ENCODE measurements around the gene ABI3BP.

ABI3BP gene

GRCh38 chr3:100893108-100893507 lies 100.1 kb downstream of the ABI3BP start:
- FAIRE-seq (no peak), DNase-seq (ENCODE audit: insufficient read length, low spot score) (no peak)

GRCh38 chr3:100891827-100892226 lies 101.4 kb downstream of the ABI3BP start:
- DNase-seq (ENCODE audit: insufficient read length, low spot score) (no peak), FAIRE-seq (no peak)

DNA sequence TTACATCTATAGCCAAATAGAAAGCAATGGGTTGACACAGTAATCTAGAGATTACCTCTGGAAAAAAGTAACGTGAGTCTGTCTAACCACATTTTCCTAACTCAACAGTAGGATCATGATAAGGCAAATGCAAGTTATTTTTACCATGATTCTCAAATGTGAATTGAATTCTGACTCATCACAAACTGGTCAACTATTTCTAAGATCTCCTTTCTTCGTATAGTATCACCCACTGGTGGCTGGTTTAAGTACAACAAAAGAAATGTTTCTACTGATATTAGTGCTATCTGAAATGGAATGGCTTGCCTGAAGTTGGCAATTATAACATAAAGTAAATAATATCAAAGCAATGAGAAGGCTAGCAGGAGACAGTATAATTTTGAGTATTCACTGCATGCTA lies 102.2 kb downstream of the ABI3BP start:
- FAIRE-seq = no peak

GRCh38 chr3:100888881-100889280 lies 104.3 kb downstream of the ABI3BP start:
- FAIRE-seq (no peak), DNase-seq (ENCODE audit: insufficient read length, low spot score) (no peak)

More for the DNA sequence above, 102.2 kb downstream of the ABI3BP start:
- DNase-seq (ENCODE audit: insufficient read length, low spot score) = no peak

- DNase-seq (ENCODE audit: insufficient read length, low spot score) (no peak), FAIRE-seq (no peak)
These were observed 110.6 kb downstream of the ABI3BP start for GRCh38 chr3:100882571-100882984.

DNA sequence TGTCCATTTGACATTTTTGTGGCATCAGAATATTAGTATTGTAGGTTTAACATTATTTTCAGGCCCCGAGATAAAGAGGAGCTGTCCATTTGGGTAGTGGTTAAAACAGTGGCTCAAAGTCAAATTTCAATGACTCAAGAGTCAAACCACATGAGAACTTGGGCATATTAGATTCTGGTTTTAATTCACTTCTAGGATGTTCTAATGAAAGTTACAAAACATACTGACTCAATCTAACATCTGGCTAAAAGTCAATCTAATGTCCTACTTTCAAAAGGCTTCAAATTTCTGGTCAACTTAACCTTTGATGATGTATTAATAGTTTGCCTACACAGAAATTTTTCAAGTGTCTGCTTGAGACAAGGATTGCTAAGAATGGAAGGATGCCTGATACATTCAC lies 112.4 kb downstream of the ABI3BP start:
- DNase-seq (ENCODE audit: insufficient read length, low spot score) = no peak
- FAIRE-seq = no peak

- DNase-seq (ENCODE audit: insufficient read length, low spot score) = no peak
These were observed 113.1 kb downstream of the ABI3BP start for GRCh38 chr3:100880072-100880471.

DNA sequence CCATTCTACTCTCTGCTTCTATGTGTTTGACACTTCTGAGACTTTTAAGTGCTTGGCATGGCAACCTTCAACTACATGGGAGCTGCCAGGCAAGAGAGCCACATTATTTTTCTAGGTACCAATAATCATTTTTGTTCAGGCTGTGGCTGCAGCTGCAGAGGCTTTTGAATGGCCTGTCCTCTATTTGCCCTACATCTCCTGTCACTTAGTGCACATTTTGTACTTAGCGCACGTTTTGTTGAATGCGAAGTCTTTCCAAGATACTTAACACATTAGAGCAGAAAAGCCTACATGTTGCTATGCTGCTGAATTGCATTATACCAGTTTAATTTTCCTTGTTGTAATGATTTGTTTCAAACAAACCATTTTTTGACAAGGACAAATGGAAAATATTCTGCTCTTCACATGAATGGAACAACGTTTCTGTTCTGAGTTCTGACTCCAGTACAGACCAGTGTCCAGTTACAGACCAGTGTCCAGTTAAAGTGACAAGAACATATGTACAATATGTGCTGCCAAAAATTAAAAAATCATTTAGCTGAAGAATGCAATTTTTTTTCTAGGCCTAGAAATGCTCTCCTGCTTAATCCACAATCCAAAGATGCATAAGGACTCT lies 113.9 kb downstream of the ABI3BP start:
- no peak for DNase-seq (ENCODE audit: insufficient read length, low spot score)
- no peak for FAIRE-seq

More at GRCh38 chr3:100880072-100880471, 113.1 kb downstream of the ABI3BP start:
- FAIRE-seq = no peak

DNA sequence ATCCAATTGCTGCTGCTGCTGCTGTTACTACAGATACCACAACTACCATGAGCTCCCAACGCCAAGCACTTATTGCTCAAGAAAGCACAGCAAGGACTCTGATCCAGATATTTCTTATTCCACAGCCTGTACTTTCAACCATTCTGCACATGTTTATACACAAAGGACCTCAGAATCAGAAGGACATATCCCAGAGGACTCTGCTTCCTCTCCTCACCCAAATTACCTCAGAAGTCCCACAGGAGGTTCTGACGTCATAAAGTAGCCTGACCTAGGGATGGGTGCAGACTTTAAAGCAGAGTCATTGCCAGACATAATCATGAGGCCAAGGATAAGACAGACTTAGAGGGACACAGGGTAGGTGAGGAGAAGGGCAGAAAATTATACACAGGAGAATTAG lies 115.9 kb downstream of the ABI3BP start:
- no peak for DNase-seq (ENCODE audit: insufficient read length, low spot score)
- no peak for FAIRE-seq

GRCh38 chr3:100875239-100875638 lies 118.0 kb downstream of the ABI3BP start:
- peak; percentile 10 for DNase-seq (ENCODE audit: insufficient read length, low spot score)
- FAIRE-seq = peak; percentile 13

DNA sequence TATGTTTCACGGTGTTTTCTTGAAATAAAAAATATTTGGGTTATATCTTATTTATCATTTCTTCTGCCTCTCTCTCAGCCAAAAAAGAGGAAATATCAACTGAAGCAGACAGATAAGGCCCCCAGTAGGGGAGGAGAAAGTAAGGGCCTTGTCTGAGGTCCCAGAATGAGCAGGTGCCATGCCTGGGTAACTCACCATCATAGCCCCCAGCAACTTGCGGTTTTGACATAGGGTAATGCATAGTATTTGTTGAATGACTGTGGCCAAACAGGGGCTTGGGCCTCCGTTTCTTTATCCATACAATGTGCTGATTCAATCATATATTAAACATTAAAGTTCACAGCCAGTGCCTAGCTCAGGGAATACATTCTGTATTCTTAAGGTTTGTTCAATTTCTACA lies 119.6 kb downstream of the ABI3BP start:
- DNase-seq (ENCODE audit: insufficient read length, low spot score) (no peak), FAIRE-seq (no peak)

DNA sequence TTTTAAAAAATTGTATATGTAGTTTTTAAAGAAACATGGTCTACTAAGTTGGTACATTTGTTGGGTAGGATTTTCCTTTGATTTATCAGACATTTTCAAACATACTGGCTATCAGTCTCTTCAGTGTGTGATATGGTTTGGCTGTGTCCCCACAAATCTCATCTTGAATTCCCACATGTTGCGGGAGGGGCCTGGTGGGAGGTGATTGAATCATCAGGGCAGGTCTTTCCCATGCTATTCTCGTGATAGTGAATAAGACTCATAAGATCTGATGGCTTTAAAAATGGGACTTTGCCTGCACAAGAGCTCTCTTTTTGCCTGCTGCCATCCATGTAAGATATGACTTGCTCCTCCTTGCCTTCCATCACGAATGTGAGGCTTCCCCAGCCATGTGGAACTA lies 121.9 kb downstream of the ABI3BP start:
- DNase-seq (ENCODE audit: insufficient read length, low spot score) (no peak), FAIRE-seq (no peak)

- FAIRE-seq (no peak), DNase-seq (ENCODE audit: insufficient read length, low spot score) (no peak)
These were observed 123.4 kb downstream of the ABI3BP start for GRCh38 chr3:100869787-100870186.

DNA sequence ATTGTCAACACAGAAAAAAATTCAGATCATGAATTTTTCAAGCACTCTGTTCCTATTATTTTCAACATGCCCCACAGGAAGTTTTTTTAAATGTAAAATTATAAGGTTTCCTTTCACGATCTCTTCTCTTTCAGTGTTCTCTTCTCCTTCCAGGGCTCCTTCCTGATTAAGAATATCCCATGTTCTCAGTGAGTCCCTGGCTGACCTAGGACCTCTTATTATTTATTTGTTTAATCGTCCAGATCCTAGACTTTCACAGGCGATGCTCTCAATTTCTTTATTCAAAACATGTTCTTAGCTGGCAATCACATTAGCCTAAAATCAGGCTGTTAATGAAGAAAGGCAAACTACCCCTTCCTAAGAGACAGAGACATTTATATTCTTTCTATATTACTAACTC lies 124.3 kb downstream of the ABI3BP start:
- DNase-seq (ENCODE audit: insufficient read length, low spot score) = no peak
- FAIRE-seq = no peak

- no peak for DNase-seq (ENCODE audit: insufficient read length, low spot score)
- no peak for FAIRE-seq
These were observed 125.1 kb downstream of the ABI3BP start for GRCh38 chr3:100868096-100868495.

- DNase-seq (ENCODE audit: insufficient read length, low spot score) = no peak
- no peak for FAIRE-seq
These were observed 127.8 kb downstream of the ABI3BP start for GRCh38 chr3:100865442-100865841.

- DNase-seq (ENCODE audit: insufficient read length, low spot score) (no peak), FAIRE-seq (no peak)
These were observed 128.6 kb downstream of the ABI3BP start for GRCh38 chr3:100864471-100865250.

GRCh38 chr3:100857863-100858262 lies 135.4 kb downstream of the ABI3BP start:
- FAIRE-seq (no peak), DNase-seq (ENCODE audit: insufficient read length, low spot score) (no peak)

DNA sequence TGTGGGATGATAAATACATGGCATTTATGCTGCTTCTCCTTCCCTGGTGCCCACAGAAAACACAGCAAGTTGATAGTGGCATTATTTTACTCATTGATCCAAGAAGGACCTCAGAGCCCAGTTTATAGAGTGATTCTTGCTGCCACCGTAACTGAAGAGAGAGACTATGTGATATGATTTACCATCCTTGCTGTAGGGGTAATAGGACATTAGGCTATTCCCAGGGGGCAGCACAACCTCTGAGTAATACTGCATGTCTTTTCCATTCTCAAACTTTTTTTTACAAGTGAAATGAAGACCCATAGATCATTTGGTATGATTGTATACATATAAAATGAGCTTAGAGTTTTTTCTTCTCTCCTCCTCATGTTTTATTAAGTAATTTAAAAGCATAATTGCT lies 136.4 kb downstream of the ABI3BP start:
- FAIRE-seq (no peak), DNase-seq (ENCODE audit: insufficient read length, low spot score) (no peak)

DNA sequence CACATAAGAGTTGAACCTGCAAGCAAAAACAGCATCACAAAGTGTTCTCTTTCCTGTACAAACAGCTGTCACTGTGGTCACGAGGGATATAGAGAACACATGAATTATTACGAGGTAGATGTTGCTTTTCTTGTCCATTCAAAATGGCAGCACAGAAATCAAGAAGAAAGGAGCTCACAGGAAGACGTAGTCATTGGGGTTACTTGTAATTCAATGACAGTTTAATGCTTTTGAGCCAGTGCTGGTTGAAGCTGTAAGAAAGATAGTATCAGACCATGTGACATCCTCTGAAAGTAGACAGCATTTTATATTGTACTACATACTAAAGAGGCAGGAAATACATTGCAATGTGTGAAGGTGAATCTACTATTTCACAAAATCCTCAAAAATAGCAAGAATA lies 140.4 kb downstream of the ABI3BP start:
- DNase-seq (ENCODE audit: insufficient read length, low spot score) = no peak
- no peak for FAIRE-seq

- FAIRE-seq (no peak), DNase-seq (ENCODE audit: insufficient read length, low spot score) (no peak)
These were observed 142.5 kb downstream of the ABI3BP start for GRCh38 chr3:100850701-100851100.

- DNase-seq (ENCODE audit: insufficient read length, low spot score) (no peak), FAIRE-seq (no peak)
These were observed 143.1 kb downstream of the ABI3BP start for GRCh38 chr3:100850156-100850555.

Data from HTR-8/SVneo (cell line).